Osteocyte (in vitro differentiated cells): ENCODE results near the gene RPGRIP1. TPM values are rescaled to one million over a fixed set of nuclear protein-coding genes. Genes with fewer than 3 reads are reported as not detected.

Experiments
- DNase-seq: peaks from one replicate; pipeline ENCODE4 v3.0.0; 2021; ENCODE audit warnings: mixed read lengths; ENCODE audit not compliant: unreplicated experiment; ENCODE audit errors: extremely low spot score
- H3K27ac Mint-ChIP-seq: one replicate; pipeline ENCODE4 v1.8.0; 2021; ENCODE audit warnings: mild to moderate bottlenecking, mixed read lengths; ENCODE audit not compliant: unreplicated experiment
- H3K27me3 Mint-ChIP-seq: one replicate; pipeline ENCODE4 v1.8.0; 2021; ENCODE audit warnings: mixed read lengths; ENCODE audit not compliant: unreplicated experiment
- H3K36me3 Mint-ChIP-seq: one replicate; pipeline ENCODE4 v1.8.0; 2021; ENCODE audit warnings: mixed read lengths; ENCODE audit not compliant: unreplicated experiment
- H3K4me1 Mint-ChIP-seq: one replicate; pipeline ENCODE4 v1.8.0; 2021; ENCODE audit warnings: mixed read lengths; ENCODE audit not compliant: unreplicated experiment
- H3K4me3 Mint-ChIP-seq: one replicate; pipeline ENCODE4 v1.8.0; 2021; ENCODE audit warnings: mild to moderate bottlenecking, moderate library complexity, mixed read lengths; ENCODE audit not compliant: unreplicated experiment
- H3K9me3 Mint-ChIP-seq: one replicate; pipeline ENCODE4 v1.8.0; 2021; ENCODE audit warnings: mixed read lengths; ENCODE audit not compliant: unreplicated experiment
- total RNA-seq: library from RNA; stranded (reverse); gene quantifications from 2 replicates; pipeline ENCODE4 v1.2.1, GENCODE V29; 2021
- TF ChIP-seq, protein P1 (sequence below): fragments of 200-600 bp; sonication (generic); IDR thresholded peaks from 2 replicates; pipeline ENCODE4 v1.5.0; 2021; ENCODE audit warnings: antibody characterized with exemption, mild to moderate bottlenecking, moderate library complexity

Gene RPGRIP1
- total RNA-seq, 1 donor from 2014 or later, result not detected

DNA sequence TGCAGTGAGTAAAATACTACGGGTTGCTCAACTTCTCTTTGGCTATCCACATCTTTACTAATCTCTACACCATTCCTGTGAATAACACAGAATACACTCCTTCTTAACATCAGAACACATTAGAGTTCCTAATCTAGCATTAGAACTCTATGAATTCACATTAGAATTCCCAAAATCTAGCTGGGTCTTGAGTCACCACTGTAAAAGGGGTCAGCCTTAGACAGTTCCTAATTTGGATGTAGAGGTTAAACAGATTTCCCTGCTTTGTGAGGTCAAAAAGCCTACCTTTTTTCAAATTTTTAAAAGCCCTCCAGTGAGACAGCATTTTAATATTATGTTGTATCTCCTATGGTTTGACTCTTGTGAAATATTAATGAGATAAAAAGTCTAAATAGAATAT is 18.1 kb upstream of the RPGRIP1 start:
- peaks cover 55% of the 10 kb centered on the region for H3K36me3 Mint-ChIP-seq
- H3K9me3 Mint-ChIP-seq, result no peaks in the 10 kb centered on the region
- no peak overlapping the region for H3K27ac Mint-ChIP-seq
- no peaks in the 10 kb centered on the region for H3K27me3 Mint-ChIP-seq
- no peak for DNase-seq
- peaks cover 83% of the 10 kb centered on the region for H3K4me1 Mint-ChIP-seq
- no peak overlapping the region for H3K4me3 Mint-ChIP-seq
- TF ChIP-seq, protein P1, sequence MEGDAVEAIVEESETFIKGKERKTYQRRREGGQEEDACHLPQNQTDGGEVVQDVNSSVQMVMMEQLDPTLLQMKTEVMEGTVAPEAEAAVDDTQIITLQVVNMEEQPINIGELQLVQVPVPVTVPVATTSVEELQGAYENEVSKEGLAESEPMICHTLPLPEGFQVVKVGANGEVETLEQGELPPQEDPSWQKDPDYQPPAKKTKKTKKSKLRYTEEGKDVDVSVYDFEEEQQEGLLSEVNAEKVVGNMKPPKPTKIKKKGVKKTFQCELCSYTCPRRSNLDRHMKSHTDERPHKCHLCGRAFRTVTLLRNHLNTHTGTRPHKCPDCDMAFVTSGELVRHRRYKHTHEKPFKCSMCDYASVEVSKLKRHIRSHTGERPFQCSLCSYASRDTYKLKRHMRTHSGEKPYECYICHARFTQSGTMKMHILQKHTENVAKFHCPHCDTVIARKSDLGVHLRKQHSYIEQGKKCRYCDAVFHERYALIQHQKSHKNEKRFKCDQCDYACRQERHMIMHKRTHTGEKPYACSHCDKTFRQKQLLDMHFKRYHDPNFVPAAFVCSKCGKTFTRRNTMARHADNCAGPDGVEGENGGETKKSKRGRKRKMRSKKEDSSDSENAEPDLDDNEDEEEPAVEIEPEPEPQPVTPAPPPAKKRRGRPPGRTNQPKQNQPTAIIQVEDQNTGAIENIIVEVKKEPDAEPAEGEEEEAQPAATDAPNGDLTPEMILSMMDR, result no peak

DNA sequence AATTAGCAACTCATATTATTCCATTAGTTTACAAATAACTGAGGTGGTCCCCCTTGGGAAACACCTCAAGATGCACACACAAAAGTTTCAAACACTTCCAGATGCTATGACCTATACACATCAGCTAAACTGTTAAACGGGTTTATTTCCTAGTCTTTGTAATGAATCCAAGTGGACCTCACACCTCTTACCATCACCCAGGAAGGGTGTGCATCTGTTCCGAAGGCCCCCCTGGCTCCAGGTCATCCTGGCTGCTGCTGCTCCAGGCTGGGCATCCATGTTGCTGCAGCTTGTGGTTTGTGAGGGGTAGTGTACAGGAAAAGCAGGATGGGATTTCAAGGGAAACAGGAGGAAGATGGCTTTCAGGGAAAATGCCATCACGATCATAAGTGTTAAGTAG is 17.5 kb upstream of the RPGRIP1 start:
- Mint-ChIP-seq H3K4me1 (peaks cover 82% of the 10 kb centered on the region), H3K9me3 (no peaks in the 10 kb centered on the region), H3K36me3 (peaks cover 54% of the 10 kb centered on the region), H3K4me3 (no peak overlapping the region), H3K27me3 (no peaks in the 10 kb centered on the region), H3K27ac (no peak overlapping the region)
- TF ChIP-seq, protein P1, result no peak
- DNase-seq, result no peak

DNA sequence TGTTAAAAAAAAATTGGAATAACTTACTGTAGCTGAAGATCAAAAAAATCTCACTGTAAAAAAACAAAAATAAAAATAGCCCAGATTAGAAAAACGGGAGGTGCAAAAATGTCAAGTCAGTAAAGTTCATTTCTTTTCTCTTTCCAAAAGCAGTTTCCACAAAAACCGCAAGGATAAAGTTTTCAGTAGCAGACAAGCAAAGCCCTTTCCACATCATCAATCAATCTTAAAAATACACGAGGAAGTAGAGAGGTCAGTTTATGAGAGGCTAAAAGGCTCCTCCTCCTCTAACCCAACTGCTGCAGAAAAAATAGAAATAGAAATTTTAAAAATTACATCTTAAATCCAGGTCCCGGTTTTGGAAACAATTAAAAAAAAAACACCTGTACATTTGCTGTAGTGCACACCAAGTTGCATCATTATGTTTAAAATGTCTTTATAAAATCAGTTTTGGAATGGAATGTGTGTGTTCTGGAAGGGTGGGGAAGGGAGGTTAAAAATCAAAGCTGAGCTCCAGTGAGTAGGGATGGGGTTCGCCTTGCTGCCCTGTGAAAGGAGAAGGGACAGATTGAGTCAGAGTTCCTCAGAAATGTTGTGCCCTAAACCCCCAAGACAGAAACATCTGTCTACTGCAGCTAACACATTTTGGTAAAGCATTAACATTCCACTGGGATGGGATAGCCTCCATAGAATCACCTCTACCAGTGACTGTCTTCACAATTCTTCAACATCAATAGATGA is 16.4 kb upstream of the RPGRIP1 start:
- Mint-ChIP-seq H3K4me3 (no peak overlapping the region), H3K9me3 (no peaks in the 10 kb centered on the region), H3K27ac (peak overlapping the region; percentile 100), H3K36me3 (peaks cover 59% of the 10 kb centered on the region), H3K27me3 (no peaks in the 10 kb centered on the region), H3K4me1 (peaks cover 83% of the 10 kb centered on the region)
- TF ChIP-seq, protein P1, result no peak
- DNase-seq, result no peak

GRCh38 chr14:21264025-21264801 is 15.7 kb upstream of the RPGRIP1 start:
- peaks cover 55% of the 10 kb centered on the region for H3K36me3 Mint-ChIP-seq
- H3K27me3 Mint-ChIP-seq, result no peaks in the 10 kb centered on the region
- no peak overlapping the region for H3K4me3 Mint-ChIP-seq
- TF ChIP-seq, protein P1, result no peak
- no peaks in the 10 kb centered on the region for H3K9me3 Mint-ChIP-seq
- peak overlapping the region; percentile 100 for H3K27ac Mint-ChIP-seq
- no peak for DNase-seq
- peaks cover 75% of the 10 kb centered on the region for H3K4me1 Mint-ChIP-seq

GRCh38 chr14:21267431-21267845 is 12.4 kb upstream of the RPGRIP1 start:
- Mint-ChIP-seq H3K9me3 (no peaks in the 10 kb centered on the region), H3K36me3 (peaks cover 36% of the 10 kb centered on the region), H3K4me1 (peaks cover 62% of the 10 kb centered on the region), H3K27ac (peak overlapping the region; percentile 100), H3K27me3 (no peaks in the 10 kb centered on the region), H3K4me3 (peak overlapping the region; percentile 100)
- TF ChIP-seq, protein P1, result no peak
- no peak for DNase-seq
